Naive thymus-derived CD4-positive, alpha-beta T cell (primary cell): ENCODE results near the gene TSR3. TPM values are rescaled to one million over a fixed set of nuclear protein-coding genes. Genes with fewer than 3 reads are reported as not detected.

Experiments used
- ATAC-seq: fragments of 150-1000 bp; cut with Tn5 transposase; 2 replicates; pipeline ENCODE4 v1.10.0; 2021; ENCODE audit warnings: mild to moderate bottlenecking, moderate library complexity
- CTCF ChIA-PET: fragments of 350-600 bp; sonication (Branson Sonifier 250); formaldehyde crosslinking; loops from one replicate; lab custom pipeline; 2021; ENCODE audit warnings: antibody characterized with exemption; lab: Charles Lee
- POLR2A ChIA-PET: fragments of 350-600 bp; sonication (Branson Sonifier 250); formaldehyde crosslinking; loops from one replicate; lab custom pipeline; 2021; ENCODE audit warnings: antibody characterized with exemption, inconsistent platforms; lab: Charles Lee
- DNase-seq, 9 donors: peaks; one replicate each; pipeline versions ENCODE4 v3.0.0 to v3.0.0-alpha.2; 2020 to 2022; ENCODE audit warnings: mixed read lengths in 1 of 9
- H3K27ac ChIP-seq: one replicate; pipeline ENCODE4 v1.7.0; 2013; ENCODE audit warnings: mild to moderate bottlenecking, low read depth, low read length, moderate library complexity
- H3K27me3 ChIP-seq, 2 donors: one replicate each; pipeline ENCODE4 v1.7.0; 2013; ENCODE audit warnings: low read length in 2 of 2, mild to moderate bottlenecking in 2 of 2, moderate library complexity in 2 of 2; ENCODE audit not compliant: control insufficient read depth in 2 of 2, insufficient read depth in 2 of 2
- H3K36me3 ChIP-seq, 3 experiments: 1 replicate in 2 of 3; 2 replicates in 1 of 3; pipeline ENCODE4 v1.7.0; 2013; ENCODE audit warnings: low read length in 3 of 3, mild to moderate bottlenecking in 3 of 3, moderate library complexity in 1 of 3; ENCODE audit not compliant: insufficient read depth in 3 of 3, control insufficient read depth in 2 of 3
- H3K4me1 ChIP-seq, 2 donors: one replicate each; pipeline ENCODE4 v1.7.0; 2013; ENCODE audit warnings: low read length in 2 of 2, mild to moderate bottlenecking in 2 of 2, moderate library complexity in 1 of 2; ENCODE audit not compliant: control insufficient read depth in 2 of 2, insufficient read depth in 2 of 2
- H3K4me3 ChIP-seq: 2 replicates; pipeline ENCODE4 v1.7.0; 2013; ENCODE audit warnings: mild to moderate bottlenecking, low read length
- H3K9me3 ChIP-seq, 3 experiments: 1 replicate in 2 of 3; 2 replicates in 1 of 3; pipeline ENCODE4 v1.7.0; 2013; ENCODE audit warnings: low read length in 3 of 3; ENCODE audit not compliant: control insufficient read depth in 2 of 3
- H3K27ac Mint-ChIP-seq, 9 donors: one replicate each; pipeline ENCODE4 v1.8.0; 2020 to 2022; ENCODE audit warnings: mixed read lengths in 9 of 9, mild to moderate bottlenecking in 8 of 9, moderate library complexity in 5 of 9, inconsistent platforms in 2 of 9
- H3K27me3 Mint-ChIP-seq, 5 donors: one replicate each; pipeline ENCODE4 v1.8.0; 2021 to 2022; ENCODE audit warnings: mixed read lengths in 5 of 5, mild to moderate bottlenecking in 1 of 5
- H3K36me3 Mint-ChIP-seq, 5 donors: one replicate each; pipeline ENCODE4 v1.8.0; 2020 to 2022; ENCODE audit warnings: mixed read lengths in 5 of 5, mild to moderate bottlenecking in 3 of 5, inconsistent platforms in 1 of 5
- H3K4me1 Mint-ChIP-seq, 7 donors: one replicate each; pipeline ENCODE4 v1.8.0; 2020 to 2022; ENCODE audit warnings: mixed read lengths in 7 of 7, mild to moderate bottlenecking in 3 of 7, inconsistent platforms in 1 of 7
- H3K4me3 Mint-ChIP-seq, 10 donors: one replicate each; pipeline ENCODE4 v1.8.0; 2020 to 2022; ENCODE audit warnings: mild to moderate bottlenecking in 10 of 10, mixed read lengths in 10 of 10, moderate library complexity in 6 of 10, inconsistent platforms in 2 of 10
- H3K9me3 Mint-ChIP-seq, 11 donors: one replicate each; pipeline ENCODE4 v1.8.0; 2020 to 2022; ENCODE audit warnings: mixed read lengths in 11 of 11, mild to moderate bottlenecking in 4 of 11, inconsistent platforms in 1 of 11, moderate library complexity in 1 of 11
- intact Hi-C, 2 donors: fragments of 100-400 bp; cut with micrococcal nuclease; formaldehyde crosslinking; loops; one replicate each; pipeline ENCODE4 v1.15.1; 2023
- polyA plus RNA-seq, 2 donors: library from polyadenylated mRNA; unstranded; fragments of 300-500 nt; fragmentation: Illumina TruSeq; gene quantifications; one replicate each; pipeline ENCODE4 v1.2.3, GENCODE V29; 2021
- total RNA-seq, 6 experiments: library from RNA in 5 of 6; stranded (reverse) in 5 of 6; gene quantifications; 1 replicate in 5 of 6; 2 replicates in 1 of 6; pipeline ENCODE4 v1.2.3 and lab custom pipeline; 2021 to 2026

TSR3 gene
- total and polyA plus RNA-seq, 7 experiments from 2014 or later: 21.0 to 103 (median 39.8) TPM

DNA sequence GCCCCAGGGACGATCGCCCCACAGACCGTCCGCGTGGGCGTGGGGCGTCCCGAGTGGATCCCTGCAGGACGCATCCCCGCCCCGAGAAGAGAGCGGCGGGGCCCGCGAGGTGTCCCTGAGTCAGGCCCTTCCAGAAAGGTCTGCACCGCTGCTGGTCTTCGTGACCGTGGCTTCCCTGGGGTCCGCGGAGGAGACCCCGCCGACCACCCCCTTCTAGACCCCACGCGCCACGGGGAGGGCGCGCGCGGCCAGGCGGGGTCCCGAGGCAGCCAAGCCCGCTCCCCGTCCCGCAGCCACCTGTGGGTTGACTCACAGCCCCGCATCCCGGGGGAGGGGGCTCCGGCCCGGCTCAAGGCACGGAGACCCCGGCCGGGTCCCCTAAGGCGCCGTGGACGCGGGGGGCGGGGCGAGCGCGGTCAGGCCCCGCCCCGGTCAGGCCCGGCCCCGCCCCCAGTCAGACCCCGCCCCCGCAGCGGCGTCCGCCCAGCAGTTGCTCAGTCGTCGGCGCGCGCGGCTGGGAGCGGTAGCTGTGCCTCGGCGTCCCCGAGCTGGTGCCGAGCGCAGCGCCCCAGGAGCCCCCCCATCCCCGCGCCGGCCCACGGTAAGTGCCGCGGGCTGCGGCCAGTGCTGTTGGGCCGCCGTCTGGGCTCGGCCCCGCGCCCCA, 18.4 kb downstream of the TSR3 start, which contains the start of gene BAIAP3:
Gene BAIAP3 (plus strand): TSS at position 497 of the 664 bp plus-strand sequence. CDS start 4,905 bp downstream, outside the sequence.
- H3K27me3 ChIP-seq: peaks cover 0 to 16% of the 10 kb centered on the region in 2 donors
- CTCF ChIA-PET: no interaction called here
- H3K27me3 Mint-ChIP-seq: peaks cover 0 to 36% (median 14%) of the 10 kb centered on the region in 5 donors
- H3K27ac ChIP-seq: no peak within 1 kb of the TSS
- peak within 1 kb of the TSS in 2 of 9 donors; percentile 32 to 61 for H3K27ac Mint-ChIP-seq
- H3K9me3 ChIP-seq: peaks cover 0 to 10% (median 0%) of the 10 kb centered on the region in 3 experiments
- no peaks in the 10 kb centered on the region for H3K36me3 Mint-ChIP-seq
- H3K4me1 Mint-ChIP-seq: peaks cover 0 to 18% (median 12%) of the 10 kb centered on the region in 7 donors
- intact Hi-C loops: loop anchor here in 1 of 2 donors (1.0 kb wide), 1 partner anchor 10 kb away; no protein-coding TSS in a partner anchor
- H3K4me3 ChIP-seq: no peak within 1 kb of the TSS
- H3K9me3 Mint-ChIP-seq: no peaks in the 10 kb centered on the region
- DNase-seq: peak in 3 of 9 donors; percentile 25 to 73 (median 50)
- POLR2A ChIA-PET: no interaction called here
- peak within 1 kb of the TSS; percentile 55 to 80 (median 69) for H3K4me3 Mint-ChIP-seq
- peaks cover 14 to 27% of the 10 kb centered on the region in 2 donors for H3K4me1 ChIP-seq
- peak; percentile 78 for ATAC-seq
- no peaks in the 10 kb centered on the region for H3K36me3 ChIP-seq

DNA sequence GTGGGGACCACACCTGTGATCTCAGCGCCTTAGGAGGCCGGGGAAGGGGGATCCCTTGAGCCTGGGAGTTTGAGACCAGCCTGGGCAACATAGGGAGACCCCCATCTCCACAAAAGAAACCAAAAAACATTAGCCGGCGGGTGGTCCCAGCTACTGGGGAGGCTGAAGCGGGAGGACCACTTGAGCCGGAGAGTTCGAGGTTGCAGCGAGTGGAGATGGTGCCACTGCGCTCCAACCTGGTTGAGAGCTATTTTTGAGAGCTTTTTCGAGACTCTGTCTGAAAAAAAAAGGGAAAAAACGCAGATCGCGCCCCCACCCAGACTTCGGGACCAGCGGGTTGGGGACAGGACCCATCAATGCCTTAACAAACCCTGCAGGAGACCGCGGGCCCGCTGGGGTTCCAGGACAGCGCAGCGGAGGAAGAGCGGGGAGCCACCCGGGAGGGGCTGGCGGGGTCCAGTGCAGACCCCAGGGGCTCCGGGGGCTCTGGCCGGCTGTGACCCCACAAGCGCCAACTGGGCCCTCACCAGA, 19.0 kb downstream of the TSR3 start:
- Mint-ChIP-seq H3K4me3 (peak overlapping the region; percentile 55 to 80 (median 69)), H3K27ac (peak overlapping the region in 3 of 9 donors; percentile 32 to 61 (median 36)), H3K27me3 (peaks cover 0 to 36% (median 14%) of the 10 kb centered on the region in 5 donors), H3K9me3 (no peaks in the 10 kb centered on the region), H3K4me1 (peaks cover 0 to 18% (median 12%) of the 10 kb centered on the region in 7 donors), H3K36me3 (no peaks in the 10 kb centered on the region)
- no peak for DNase-seq
- Histone ChIP-seq H3K4me3 (no peak overlapping the region), H3K27me3 (peaks cover 0 to 16% of the 10 kb centered on the region in 2 donors), H3K36me3 (no peaks in the 10 kb centered on the region), H3K9me3 (peaks cover 0 to 10% (median 0%) of the 10 kb centered on the region in 3 experiments), H3K27ac (no peak overlapping the region), H3K4me1 (peaks cover 14 to 27% of the 10 kb centered on the region in 2 donors)
- POLR2A ChIA-PET: interaction anchor here (0.6 to 1.0 kb wide), 2 partner anchors 13 to 823 kb away, joined by 3 read pairs; partner anchors contain the start of gene TRAF7
- intact Hi-C loops: loop anchor here in 1 of 2 donors (1.0 kb wide), 1 partner anchor 11 kb away; no protein-coding TSS in a partner anchor
- CTCF ChIA-PET: interaction anchor here (1.3 kb wide), 1 partner anchor 17 kb away, joined by 5 read pairs; no protein-coding TSS in a partner anchor
- ATAC-seq: no peak

DNA sequence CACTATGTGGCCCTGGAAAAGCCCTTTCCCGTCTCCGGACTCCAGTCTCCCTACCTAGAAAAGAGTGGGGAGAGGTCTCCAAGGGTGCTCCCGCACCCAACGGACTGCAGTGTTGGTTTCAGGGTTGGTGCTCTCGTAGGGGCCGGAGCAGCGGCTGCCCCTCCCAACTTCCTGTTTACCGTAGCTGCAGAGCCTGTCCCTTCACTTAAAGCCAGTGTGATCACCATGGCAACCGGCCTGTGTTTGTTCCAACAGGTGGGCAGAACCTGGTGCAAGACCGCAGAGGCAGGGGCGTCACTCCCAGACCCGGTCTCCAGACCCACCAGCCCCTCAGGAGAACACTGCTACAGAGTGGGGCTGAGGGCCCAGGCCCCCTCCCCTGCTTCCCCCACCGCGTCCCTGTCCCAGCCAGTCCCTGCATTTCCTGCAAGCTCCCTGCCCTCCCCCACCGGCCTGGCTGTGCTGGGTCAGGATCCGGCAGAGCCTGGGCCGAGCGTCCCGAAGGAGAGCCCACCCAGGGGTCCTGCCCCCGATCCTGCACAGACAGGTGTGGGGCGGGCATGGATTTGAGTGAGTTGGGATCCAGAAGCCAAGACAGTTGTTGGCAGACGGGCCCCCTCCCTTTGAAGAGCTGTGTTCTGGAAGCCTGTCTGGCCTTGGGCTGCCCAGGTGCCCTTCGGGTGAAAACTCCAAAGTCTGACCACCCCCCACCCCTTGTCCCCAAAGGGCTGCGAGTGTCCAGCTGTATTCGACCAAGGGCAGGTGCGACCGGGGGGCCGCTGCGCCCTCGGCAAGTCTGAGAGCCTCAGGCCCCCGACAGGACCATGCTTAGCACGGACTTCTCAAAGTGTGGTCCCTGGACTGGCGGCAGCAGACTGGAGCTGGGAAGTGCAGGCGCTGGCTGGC, 19.7 kb downstream of the TSR3 start:
- Mint-ChIP-seq H3K36me3 (no peaks in the 10 kb centered on the region), H3K9me3 (no peaks in the 10 kb centered on the region), H3K27me3 (peaks cover 0 to 36% (median 14%) of the 10 kb centered on the region in 5 donors), H3K4me1 (peaks cover 0 to 18% (median 12%) of the 10 kb centered on the region in 7 donors), H3K4me3 (peak overlapping the region in 8 of 10 donors; percentile 64 to 80 (median 69)), H3K27ac (peak overlapping the region in 2 of 9 donors; percentile 36 to 77)
- H3K36me3 ChIP-seq: no peaks in the 10 kb centered on the region
- peaks cover 14 to 27% of the 10 kb centered on the region in 2 donors for H3K4me1 ChIP-seq
- DNase-seq (peak in 2 of 9 donors; percentile 16 to 49), ATAC-seq (peak; percentile 61)
- CTCF ChIA-PET: interaction anchor here (1.3 kb wide), 1 partner anchor 16 kb away, joined by 5 read pairs; no protein-coding TSS in a partner anchor
- POLR2A ChIA-PET: interaction anchor here (0.6 to 1.0 kb wide), 2 partner anchors 14 to 823 kb away, joined by 3 read pairs; partner anchors contain the start of gene TRAF7
- H3K27ac ChIP-seq: no peak overlapping the region
- H3K27me3 ChIP-seq: peaks cover 0 to 16% of the 10 kb centered on the region in 2 donors
- peak overlapping the region; percentile 8 for H3K4me3 ChIP-seq
- intact Hi-C loops: no loop called here
- H3K9me3 ChIP-seq: peaks cover 0 to 10% (median 0%) of the 10 kb centered on the region in 3 experiments

DNA sequence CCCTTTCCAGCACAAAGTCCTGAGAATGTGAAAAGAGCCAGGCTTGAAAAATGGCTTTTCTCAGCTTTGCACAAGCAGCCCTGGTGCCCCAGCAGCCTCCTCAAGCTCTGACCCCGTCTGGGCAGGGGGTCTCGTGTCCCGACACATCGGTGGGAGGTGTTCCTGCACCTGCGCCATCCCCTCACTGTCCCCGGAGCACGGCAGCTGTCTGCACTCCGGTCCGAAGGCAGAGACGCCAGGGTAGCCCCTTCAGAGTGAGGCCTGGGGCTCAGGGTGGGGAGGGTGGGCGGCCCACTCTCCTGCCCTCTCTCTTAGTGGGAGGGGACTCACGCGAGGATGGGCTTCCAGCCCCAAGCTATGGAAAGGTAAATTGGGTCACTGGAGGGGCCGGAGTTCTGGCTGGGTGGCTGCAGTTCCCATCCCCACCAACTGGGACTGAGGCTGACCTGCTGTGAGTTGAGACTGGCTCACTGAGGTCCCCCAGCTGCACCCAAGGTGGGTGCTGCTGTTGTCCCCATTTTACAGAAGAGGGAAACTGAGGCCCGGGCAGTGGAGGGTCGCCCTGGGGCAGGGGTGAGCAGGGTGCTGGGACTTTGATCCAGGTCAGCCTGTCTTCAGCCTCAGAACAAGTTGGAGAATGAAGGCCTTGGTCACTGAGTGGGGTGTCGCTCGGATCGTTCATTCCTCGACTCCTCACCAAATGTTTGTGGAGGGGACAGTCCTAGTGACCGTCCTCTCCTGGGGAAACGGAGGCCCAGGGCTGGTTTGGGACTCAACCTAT, 20.6 kb downstream of the TSR3 start:
- H3K4me3 Mint-ChIP-seq: peak overlapping the region in 6 of 10 donors; percentile 37 to 80 (median 58)
- H3K27me3 ChIP-seq: peaks cover 0 to 16% of the 10 kb centered on the region in 2 donors
- no peak for DNase-seq
- H3K36me3 ChIP-seq: peaks cover 0 to under 1% (median 0%) of the 10 kb centered on the region in 3 experiments
- H3K36me3 Mint-ChIP-seq: peaks cover 0 to 5% (median 4%) of the 10 kb centered on the region in 5 donors
- H3K4me1 Mint-ChIP-seq: peaks cover 0 to 18% (median 12%) of the 10 kb centered on the region in 7 donors
- peak overlapping the region; percentile 8 for H3K4me3 ChIP-seq
- H3K9me3 ChIP-seq: peaks cover 0 to 10% (median 0%) of the 10 kb centered on the region in 3 experiments
- peak overlapping the region in 2 of 9 donors; percentile 56 to 77 for H3K27ac Mint-ChIP-seq
- ChIA-PET CTCF (interaction anchor here (1.3 kb wide), 1 partner anchor 16 kb away, joined by 5 read pairs; no protein-coding TSS in a partner anchor), POLR2A (interaction anchor here (1.0 kb wide), 1 partner anchor 15 kb away, joined by 3 read pairs; no protein-coding TSS in a partner anchor)
- H3K9me3 Mint-ChIP-seq: no peaks in the 10 kb centered on the region
- no peak for ATAC-seq
- H3K27ac ChIP-seq: no peak overlapping the region
- peaks cover 14 to 27% of the 10 kb centered on the region in 2 donors for H3K4me1 ChIP-seq
- intact Hi-C loops: no loop called here
- peaks cover 0 to 33% (median 14%) of the 10 kb centered on the region in 5 donors for H3K27me3 Mint-ChIP-seq

DNA sequence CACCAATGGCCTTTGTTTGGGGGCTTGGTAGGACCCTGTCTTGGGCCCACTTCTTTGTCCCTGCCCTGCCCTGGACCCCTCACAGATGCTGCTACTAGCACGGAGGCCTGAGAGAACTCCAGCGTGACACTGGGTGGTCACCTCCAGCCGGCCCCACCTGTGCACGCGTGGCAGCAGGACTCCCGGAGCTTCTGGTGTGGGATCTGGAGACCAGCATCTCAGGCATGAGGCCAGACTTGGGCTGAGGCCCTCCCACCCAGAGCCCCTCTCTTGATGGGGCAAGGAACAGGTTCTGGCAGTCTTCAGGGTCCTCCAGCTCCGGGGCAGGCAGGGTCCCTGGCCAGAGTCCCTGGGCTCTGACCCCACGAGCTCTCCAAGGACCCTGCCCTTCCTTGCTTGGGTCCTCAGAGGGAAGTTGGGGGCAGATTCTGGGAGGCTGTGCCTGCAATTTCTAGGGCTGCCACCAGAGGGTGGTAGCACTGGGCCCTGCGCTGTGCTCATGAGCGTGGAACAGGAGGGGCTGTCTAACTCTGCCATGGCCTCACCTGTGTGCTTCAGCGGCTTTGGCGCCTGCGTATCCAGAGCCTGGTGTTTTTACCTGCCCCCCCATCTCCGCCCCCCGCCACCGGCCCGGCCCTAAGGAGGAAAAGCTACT, 21.3 kb downstream of the TSR3 start:
- Mint-ChIP-seq H3K36me3 (peaks cover 0 to 5% (median 4%) of the 10 kb centered on the region in 5 donors), H3K27me3 (peaks cover 0 to 26% (median 14%) of the 10 kb centered on the region in 5 donors), H3K27ac (no peak overlapping the region), H3K4me1 (peaks cover 0 to 18% (median 12%) of the 10 kb centered on the region in 7 donors), H3K4me3 (peak overlapping the region in 1 of 10 donors; percentile 80), H3K9me3 (no peaks in the 10 kb centered on the region)
- Histone ChIP-seq H3K4me3 (no peak overlapping the region), H3K27me3 (peaks cover 0 to 14% of the 10 kb centered on the region in 2 donors), H3K36me3 (peaks cover 0 to 8% (median 0%) of the 10 kb centered on the region in 3 experiments), H3K27ac (no peak overlapping the region), H3K4me1 (peaks cover 14 to 27% of the 10 kb centered on the region in 2 donors), H3K9me3 (peaks cover 0 to 10% (median 0%) of the 10 kb centered on the region in 3 experiments)
- ChIA-PET CTCF (no interaction called here), POLR2A (no interaction called here)
- intact Hi-C loops: no loop called here
- ATAC-seq (no peak), DNase-seq (no peak)
